ENCODE measurements around the gene CC2D1A.

- no peak for TF ChIP-seq POLR2AphosphoS5 (IDR thresholded peaks at IDR 0.05)
- no peak for TF ChIP-seq CTCF (IDR thresholded peaks at IDR 0.05)
Observed at GRCh38 chr19:13876834-13877233, 29.2 kb upstream of the CC2D1A start, which contains the start of gene NANOS3.

Measured in upper lobe of left lung (tissue), 4 donors.